Measurements from ENCODE around the gene ATP1A3.
"Not testable (repeated sequence)": the region's sequence is repeated elsewhere in the genome, so short reads cannot be mapped to it uniquely, and the experiment has no call there.

The ATP1A3 gene

GRCh38 chr19:42010245-42011126, 16.5 kb upstream of the ATP1A3 start:
- no peak for FAIRE-seq

DNA sequence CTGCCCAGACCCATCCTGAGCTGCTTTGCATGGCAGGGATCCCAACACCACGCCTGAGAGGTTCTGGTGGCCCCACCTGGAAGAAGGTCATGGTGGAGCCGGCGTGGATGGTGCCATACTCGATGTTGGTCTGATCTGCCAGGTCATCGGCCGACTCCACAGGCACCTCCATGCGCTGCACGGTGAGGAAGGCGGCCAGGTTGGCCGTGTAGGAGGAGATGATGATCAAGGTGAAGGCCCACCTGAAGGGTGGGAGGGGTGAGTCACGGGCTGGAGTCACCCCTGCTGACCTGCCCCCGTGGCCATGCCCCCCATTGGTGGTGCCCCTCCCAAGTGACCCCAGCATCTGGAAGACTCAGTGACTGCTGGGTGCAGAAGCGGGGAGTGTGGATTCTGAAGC, 12.5 kb upstream of the ATP1A3 start:
- FAIRE-seq: no peak

DNA sequence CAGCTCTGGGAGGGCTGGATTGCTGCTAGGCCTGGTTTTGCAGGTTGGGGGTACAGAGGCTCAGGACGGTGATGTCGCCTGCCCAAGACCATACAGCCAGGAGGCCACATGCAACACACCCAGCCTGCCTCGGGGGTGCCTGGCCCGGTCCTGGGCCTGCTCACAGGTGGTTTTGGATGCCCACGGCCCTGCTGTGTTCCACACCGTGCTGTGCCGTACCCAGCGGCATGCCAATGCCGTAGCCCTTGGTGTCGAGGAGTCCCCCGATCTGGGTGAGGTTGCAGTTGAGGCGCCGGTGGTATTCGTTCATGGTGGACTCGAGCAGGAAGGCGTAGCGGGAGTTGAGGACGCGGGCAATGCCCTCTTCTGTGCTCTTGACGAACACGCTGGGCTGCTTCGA, 11.5 kb upstream of the ATP1A3 start:
- FAIRE-seq: no peak

DNA sequence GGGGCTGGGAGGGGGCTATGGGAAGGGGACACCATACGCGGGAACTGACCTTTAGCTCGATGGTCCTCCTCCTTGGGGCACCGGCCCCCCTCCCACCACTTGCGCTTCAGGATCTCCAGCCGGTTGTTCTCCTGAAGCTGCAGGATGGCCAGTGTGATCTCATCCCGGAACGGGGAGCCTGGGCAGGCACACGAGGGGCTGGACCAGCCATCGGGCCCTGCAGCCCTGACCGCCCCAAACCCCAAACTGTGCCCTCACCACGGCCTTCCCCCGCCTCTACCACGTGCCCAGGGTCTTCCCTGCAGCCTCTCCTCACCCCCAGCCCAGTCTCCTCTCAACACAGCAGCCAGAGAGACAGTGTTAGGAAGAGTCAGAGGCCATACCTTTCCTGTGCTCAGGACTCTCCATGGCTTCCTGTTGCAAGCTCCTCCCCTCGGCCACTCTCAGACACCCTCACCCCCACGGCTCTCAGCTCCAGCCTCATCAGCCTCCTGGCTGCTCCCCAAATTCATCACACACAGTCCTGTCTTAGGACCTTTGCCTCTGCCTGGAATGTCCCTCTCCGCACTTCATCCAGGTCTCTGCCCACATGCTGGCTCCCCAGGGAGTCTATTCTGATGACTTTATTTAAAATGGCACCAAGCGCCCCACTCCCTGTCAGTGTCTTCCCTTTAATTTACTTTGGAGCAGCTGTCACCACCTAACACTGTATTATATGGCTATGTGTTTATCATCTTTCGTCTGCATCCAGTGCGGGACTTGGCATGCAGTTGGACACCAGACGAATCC, 9.7 kb upstream of the ATP1A3 start:
- FAIRE-seq: no peak

- no peak for FAIRE-seq
Observed at GRCh38 chr19:41999878-42000208, 5.8 kb upstream of the ATP1A3 start.

- FAIRE-seq: no peak
Observed at GRCh38 chr19:41999071-41999877, 5.2 kb upstream of the ATP1A3 start.

DNA sequence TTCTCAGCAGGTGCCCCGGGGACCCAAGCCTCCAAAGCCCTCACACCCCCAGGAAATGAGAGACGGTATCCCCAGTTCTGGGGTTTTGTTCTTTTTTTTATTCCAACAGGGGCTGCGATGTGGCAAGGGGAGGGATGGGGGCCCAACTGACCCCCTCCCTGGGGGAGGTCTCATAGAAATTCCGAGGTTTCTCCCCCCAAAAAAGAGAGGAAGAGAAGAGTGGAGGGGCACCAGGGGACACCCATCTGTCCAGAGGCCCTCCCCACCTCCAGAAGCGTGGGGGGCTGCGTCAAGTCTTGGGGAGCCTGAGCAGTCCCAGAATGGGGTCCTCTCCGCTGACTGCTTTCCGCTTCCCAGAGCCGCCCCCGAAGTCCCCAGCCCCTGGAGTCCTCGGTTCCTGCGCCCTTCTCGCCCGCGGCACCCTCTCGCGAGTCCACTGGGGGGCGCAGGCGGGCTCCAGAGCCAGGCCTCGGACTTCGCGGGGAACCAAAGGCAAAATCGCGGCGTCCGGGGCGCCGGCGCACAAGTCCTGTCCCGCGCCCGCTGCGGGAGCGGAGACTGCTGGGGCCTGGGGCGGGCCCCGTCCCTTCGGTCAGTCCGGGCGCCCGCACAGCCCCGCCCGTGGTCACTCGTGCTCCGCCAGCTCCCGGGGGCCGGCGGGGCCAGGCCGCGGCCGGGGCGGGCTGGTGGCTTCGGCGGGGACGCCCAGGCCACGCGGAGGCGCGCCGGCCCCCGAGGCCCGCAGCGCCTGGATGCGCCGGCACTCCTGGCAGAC, 4.4 kb upstream of the ATP1A3 start:
- no peak for FAIRE-seq

- no peak for FAIRE-seq
Observed at GRCh38 chr19:41997851-41998229, 3.8 kb upstream of the ATP1A3 start.

DNA sequence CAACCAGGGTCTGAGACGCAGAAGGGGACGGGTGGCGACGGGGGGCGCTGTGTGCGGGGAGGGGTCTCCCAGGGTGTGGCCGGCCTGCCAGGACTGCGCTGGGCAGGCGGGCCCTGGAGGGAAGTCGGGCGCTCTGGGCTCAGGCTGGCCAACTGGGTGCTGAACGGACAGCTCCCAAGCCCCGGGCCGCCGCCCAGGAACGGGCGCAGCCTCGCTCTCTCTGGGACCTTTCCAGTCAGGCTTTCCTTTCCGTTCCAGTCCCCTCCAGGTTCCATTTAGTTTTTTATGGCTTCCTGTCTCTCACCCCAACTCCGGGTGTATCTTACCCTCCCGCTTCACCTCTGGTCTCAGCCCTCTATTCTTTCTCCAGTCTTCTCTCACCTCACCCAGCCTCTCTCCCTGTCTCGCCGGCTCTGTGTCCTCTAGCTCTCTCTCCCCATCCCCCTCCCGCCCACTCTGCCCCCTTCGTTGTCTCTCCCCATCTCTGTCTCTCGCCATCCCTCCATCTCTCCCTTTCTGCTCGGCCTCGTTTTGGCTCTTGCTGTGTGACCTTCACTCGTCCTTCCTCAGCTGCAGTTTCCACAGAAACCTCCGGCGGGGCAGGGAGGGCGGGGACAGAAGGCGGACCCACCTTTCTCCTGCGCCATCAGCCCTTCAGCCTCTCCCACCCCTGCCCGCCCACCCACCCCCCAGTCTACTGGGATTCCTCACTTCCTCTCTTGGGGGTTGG, 3.3 kb upstream of the ATP1A3 start:
- FAIRE-seq: no peak

DNA sequence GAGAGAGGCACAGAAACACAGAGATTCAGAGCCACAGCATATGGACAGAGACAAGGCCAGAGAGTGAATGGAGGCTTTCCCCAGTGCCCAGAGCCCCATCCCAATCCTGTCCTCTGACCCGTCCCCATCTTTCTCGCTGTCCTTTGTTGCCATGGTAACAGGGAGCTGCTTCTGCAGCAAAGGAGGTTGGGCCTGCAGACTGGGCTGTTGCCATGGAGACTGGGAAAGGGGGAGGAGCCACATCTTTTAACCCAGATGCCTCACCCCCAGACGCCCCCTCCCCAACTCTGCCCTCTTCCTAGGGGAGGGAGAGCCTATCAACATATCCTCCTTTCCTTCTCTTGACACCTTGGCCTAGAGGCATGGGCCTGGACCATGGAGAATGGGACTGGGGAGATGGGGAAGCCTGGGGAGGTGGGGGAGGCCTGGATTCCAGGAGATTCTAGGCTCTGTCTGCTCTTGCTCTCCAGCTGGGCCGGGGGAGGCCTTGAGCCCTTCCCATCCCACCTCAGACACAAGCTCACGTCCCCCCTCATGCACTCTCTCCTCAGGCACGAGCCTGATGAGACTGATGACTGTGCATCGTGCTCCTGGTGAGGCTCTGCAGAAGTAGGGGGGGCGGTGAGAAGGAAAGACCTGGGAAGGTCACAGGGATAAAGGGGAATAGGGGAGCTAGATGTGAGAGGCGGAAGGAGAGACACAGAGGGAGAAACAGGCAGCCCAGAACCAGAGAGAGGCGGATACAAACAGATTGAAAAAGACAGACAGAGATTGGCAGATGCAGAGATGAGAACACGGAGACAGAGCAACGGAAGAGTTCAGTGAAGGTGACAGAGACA, 2.1 kb upstream of the ATP1A3 start:
- FAIRE-seq: no peak

- no peak for FAIRE-seq
Observed at GRCh38 chr19:41994994-41995958, 1.2 kb upstream of the ATP1A3 start.

GRCh38 chr19:41994521-41994971, 516 bp upstream of the ATP1A3 start:
- no peak for FAIRE-seq

GRCh38 chr19:41991925-41992569, 2.0 kb downstream of the ATP1A3 start:
- not testable (repeated sequence) for FAIRE-seq

GRCh38 chr19:41991025-41991424, 3.0 kb downstream of the ATP1A3 start:
- no peak for FAIRE-seq

DNA sequence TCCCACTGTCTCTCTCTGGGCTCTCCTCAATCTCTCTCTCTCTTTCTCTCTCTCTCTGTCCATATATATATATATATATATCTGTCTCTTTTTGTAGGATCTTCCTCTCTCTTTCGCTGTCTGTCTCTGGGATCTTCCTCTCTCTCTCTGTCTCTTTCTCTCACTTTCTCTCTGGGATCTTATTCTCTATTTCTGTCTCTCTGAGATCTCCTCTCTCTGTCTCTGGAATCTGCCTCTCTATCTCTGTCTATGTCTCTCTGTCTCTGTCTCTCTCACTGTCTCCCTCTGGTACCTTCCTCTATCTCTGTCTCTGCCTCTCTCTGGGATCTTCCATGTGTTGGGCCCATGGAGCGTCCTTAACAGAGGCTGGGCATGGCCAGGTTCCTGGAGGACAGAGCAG, 3.4 kb downstream of the ATP1A3 start:
- FAIRE-seq: no peak

DNA sequence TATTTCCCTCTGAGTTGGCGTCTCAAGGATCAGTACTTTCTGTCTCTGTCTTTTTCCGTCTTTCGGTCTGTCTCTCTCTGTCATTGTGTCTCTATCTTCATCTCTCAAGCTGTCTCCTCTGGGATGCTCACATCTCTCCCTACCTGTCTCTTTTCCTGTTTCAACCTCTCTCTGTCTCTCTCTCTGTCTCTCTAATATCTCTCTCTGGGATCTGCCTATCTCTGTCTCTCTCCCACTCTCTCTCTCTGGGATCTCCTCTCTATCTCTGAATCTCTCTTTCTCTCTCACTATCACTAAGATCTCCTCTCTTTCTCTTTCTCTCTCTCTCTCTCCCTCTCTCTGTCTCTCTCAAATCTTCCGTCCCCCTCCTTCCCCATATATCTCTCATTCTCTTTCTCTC, 4.0 kb downstream of the ATP1A3 start:
- no peak for FAIRE-seq

DNA sequence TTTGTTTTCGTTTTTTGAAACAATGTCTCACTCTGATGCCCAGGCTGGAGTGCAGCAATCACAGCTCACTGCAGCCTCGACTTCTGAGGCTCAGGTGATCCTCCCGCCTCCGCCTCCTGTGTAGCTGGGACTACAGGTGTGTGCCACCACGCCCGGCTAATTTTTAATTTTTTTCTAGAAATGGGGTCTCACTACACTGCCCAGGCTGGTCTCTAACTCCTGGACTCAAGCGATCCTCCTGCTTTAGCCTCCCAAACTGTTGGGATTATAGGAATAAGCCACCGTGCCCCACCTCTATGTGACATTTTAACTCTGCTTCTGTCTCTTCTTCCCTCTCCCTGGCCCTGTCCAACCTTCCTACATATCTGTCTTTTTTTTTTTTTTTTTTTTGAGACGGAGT, 5.1 kb downstream of the ATP1A3 start:
- no peak for FAIRE-seq

GRCh38 chr19:41987141-41987860, 6.7 kb downstream of the ATP1A3 start:
- no peak for FAIRE-seq

Data from G401.6 (cell line).